ENCODE data around the gene HCAR3.

Gene HCAR3

GRCh38 chr12:122669397-122670070, 47.1 kb downstream of the HCAR3 start:
- DNase-seq (ENCODE audit: low spot score), result no peak

- no peak for DNase-seq (ENCODE audit: low spot score)
These were observed 48.3 kb downstream of the HCAR3 start for GRCh38 chr12:122668268-122668667.

GRCh38 chr12:122665759-122666158, 50.9 kb downstream of the HCAR3 start:
- DNase-seq (ENCODE audit: low spot score), result no peak

GRCh38 chr12:122665349-122665748, 51.3 kb downstream of the HCAR3 start:
- no peak for DNase-seq (ENCODE audit: low spot score)

All from kidney capillary endothelial cell (primary cell).